IPS-18c (cell line): ENCODE measurements around the gene SLC4A2.

ENCODE experiments used
- H3K4me3 ChIP-seq: 2 replicates; pipeline ENCODE4 v1.7.0; 2013; ENCODE audit warnings: low read depth, mild to moderate bottlenecking, low read length, moderate library complexity; ENCODE audit not compliant: insufficient read depth
- H3K9me3 ChIP-seq: one replicate; pipeline ENCODE4 v1.6.1; 2013; ENCODE audit warnings: mild to moderate bottlenecking, low read length, moderate library complexity; ENCODE audit not compliant: control insufficient read depth, insufficient read depth

The SLC4A2 gene

GRCh38 chr7:151091988-151092387, 32.6 kb downstream of the SLC4A2 start:
- no peaks in the 10 kb centered on the region for H3K9me3 ChIP-seq
- H3K4me3 ChIP-seq = no peak overlapping the region

GRCh38 chr7:151093748-151094147, 34.4 kb downstream of the SLC4A2 start:
- no peak overlapping the region for H3K4me3 ChIP-seq
- no peaks in the 10 kb centered on the region for H3K9me3 ChIP-seq

GRCh38 chr7:151094675-151095074, 35.3 kb downstream of the SLC4A2 start:
- no peak overlapping the region for H3K4me3 ChIP-seq
- H3K9me3 ChIP-seq = no peaks in the 10 kb centered on the region

GRCh38 chr7:151095123-151095797, 35.9 kb downstream of the SLC4A2 start:
- no peak overlapping the region for H3K4me3 ChIP-seq
- H3K9me3 ChIP-seq = no peaks in the 10 kb centered on the region

GRCh38 chr7:151095828-151096475, 36.6 kb downstream of the SLC4A2 start:
- no peak overlapping the region for H3K4me3 ChIP-seq
- no peaks in the 10 kb centered on the region for H3K9me3 ChIP-seq

GRCh38 chr7:151099486-151100211, 40.3 kb downstream of the SLC4A2 start:
- Histone ChIP-seq H3K9me3 (no peaks in the 10 kb centered on the region), H3K4me3 (no peak overlapping the region)

GRCh38 chr7:151100921-151101320, 41.5 kb downstream of the SLC4A2 start:
- Histone ChIP-seq H3K4me3 (no peak overlapping the region), H3K9me3 (no peaks in the 10 kb centered on the region)

- Histone ChIP-seq H3K9me3 (no peaks in the 10 kb centered on the region), H3K4me3 (no peak overlapping the region)
Measured at GRCh38 chr7:151101621-151102396, 42.4 kb downstream of the SLC4A2 start.

GRCh38 chr7:151102991-151103390, 43.6 kb downstream of the SLC4A2 start:
- no peaks in the 10 kb centered on the region for H3K9me3 ChIP-seq
- no peak overlapping the region for H3K4me3 ChIP-seq

GRCh38 chr7:151103973-151104372, 44.6 kb downstream of the SLC4A2 start:
- no peaks in the 10 kb centered on the region for H3K9me3 ChIP-seq
- H3K4me3 ChIP-seq = no peak overlapping the region

GRCh38 chr7:151104411-151105235, 45.2 kb downstream of the SLC4A2 start:
- no peaks in the 10 kb centered on the region for H3K9me3 ChIP-seq
- no peak overlapping the region for H3K4me3 ChIP-seq

- Histone ChIP-seq H3K4me3 (no peak overlapping the region), H3K9me3 (no peaks in the 10 kb centered on the region)
Measured at GRCh38 chr7:151107882-151108281, 48.5 kb downstream of the SLC4A2 start.

- no peak overlapping the region for H3K4me3 ChIP-seq
- no peaks in the 10 kb centered on the region for H3K9me3 ChIP-seq
Measured at GRCh38 chr7:151109094-151110048, 50.0 kb downstream of the SLC4A2 start.

GRCh38 chr7:151110236-151110940, 51.0 kb downstream of the SLC4A2 start:
- Histone ChIP-seq H3K9me3 (no peaks in the 10 kb centered on the region), H3K4me3 (no peak overlapping the region)

- H3K9me3 ChIP-seq = no peaks in the 10 kb centered on the region
- H3K4me3 ChIP-seq = no peak overlapping the region
Measured at GRCh38 chr7:151110941-151111645, 51.7 kb downstream of the SLC4A2 start.
